HepG2 (cell line): ENCODE measurements around the gene WSCD1. TPM values are rescaled to one million over a fixed set of nuclear protein-coding genes. Genes with fewer than 3 reads are reported as not detected.

ENCODE experiments used
- ARID5B ChIP-seq: IDR thresholded peaks from 2 replicates; pipeline ENCODE4 v1.4.0; 2020; ENCODE audit warnings: mild to moderate bottlenecking, missing genetic modification reagents
- CTCF ChIP-seq: sonication (generic); formaldehyde crosslinking; IDR thresholded peaks from 2 replicates; pipeline ENCODE4 v1.5.0; 2020; ENCODE audit warnings: mild to moderate bottlenecking, missing genetic modification reagents, moderate library complexity
- DNMT3B ChIP-seq: conservative IDR thresholded peaks from 2 replicates; pipeline ENCODE4 v1.6.1; 2016; ENCODE audit warnings: missing biosample characterization, control low read depth
- MED1 ChIP-seq: sonication (generic); formaldehyde crosslinking; IDR thresholded peaks from 2 replicates; pipeline ENCODE4 v1.4.0; 2020; ENCODE audit warnings: missing genetic modification reagents
- ONECUT2 ChIP-seq: sonication (generic); formaldehyde crosslinking; IDR thresholded peaks from 2 replicates; pipeline ENCODE4 v1.4.0; 2020; ENCODE audit warnings: missing genetic modification reagents
- ZMAT3 ChIP-seq: sonication (generic); formaldehyde crosslinking; conservative IDR thresholded peaks from 2 replicates; pipeline ENCODE4 v1.7.0; 2021; ENCODE audit warnings: missing genetic modification reagents
- ZNF460 ChIP-seq: sonication (generic); formaldehyde crosslinking; IDR thresholded peaks from 2 replicates; pipeline ENCODE4 v1.5.1; 2020; ENCODE audit warnings: missing genetic modification reagents, mild to moderate bottlenecking, borderline replicate concordance
- ZNF703 ChIP-seq: sonication (generic); formaldehyde crosslinking; IDR thresholded peaks from 2 replicates; pipeline ENCODE4 v1.5.1; 2020; ENCODE audit warnings: missing genetic modification reagents, mild to moderate bottlenecking, moderate library complexity, borderline replicate concordance
- ZUFSP ChIP-seq: sonication (generic); formaldehyde crosslinking; IDR thresholded peaks from 2 replicates; pipeline ENCODE4 v1.9.0; 2021; ENCODE audit warnings: missing genetic modification reagents, mild to moderate bottlenecking, borderline replicate concordance
- polyA plus RNA-seq, 8 experiments: library from polyadenylated mRNA; depleted of rRNA in 3 of 8; stranded (reverse) in 7 of 8; unstranded in 1 of 8; fragments of >200 nt; fragmentation: Illumina TruSeq in 4 of 8; extraction: Trizol in 4 of 8; gene quantifications; 2 replicates each; pipeline versions ENCODE4 v1.2.1 to v1.2.3, GENCODE V29; 2011 to 2016; ENCODE audit warnings: low read depth in 4 of 8, missing spikeins in 1 of 8, mixed read lengths in 1 of 8; ENCODE audit not compliant: insufficient read depth in 1 of 8
- total RNA-seq, 5 experiments: library from RNA; depleted of rRNA; stranded (reverse); fragments of >200 nt; fragmentation: Illumina TruSeq; extraction: Trizol; gene quantifications; 2 replicates each; pipeline ENCODE4 v1.2.3, GENCODE V29; 2016; ENCODE audit warnings: low read depth in 1 of 5
- TF ChIP-seq, protein P1 (sequence below): sonication (generic); formaldehyde crosslinking; IDR thresholded peaks from 2 replicates; pipeline ENCODE4 v1.4.0; 2020; ENCODE audit warnings: mild to moderate bottlenecking, missing genetic modification reagents

The WSCD1 gene
- total and polyA plus RNA-seq, 2 of the 13 experiments (the other 11 are each of a cell fraction or from before 2014, with no cell fraction given): 0.24 to 2.7 TPM

DNA sequence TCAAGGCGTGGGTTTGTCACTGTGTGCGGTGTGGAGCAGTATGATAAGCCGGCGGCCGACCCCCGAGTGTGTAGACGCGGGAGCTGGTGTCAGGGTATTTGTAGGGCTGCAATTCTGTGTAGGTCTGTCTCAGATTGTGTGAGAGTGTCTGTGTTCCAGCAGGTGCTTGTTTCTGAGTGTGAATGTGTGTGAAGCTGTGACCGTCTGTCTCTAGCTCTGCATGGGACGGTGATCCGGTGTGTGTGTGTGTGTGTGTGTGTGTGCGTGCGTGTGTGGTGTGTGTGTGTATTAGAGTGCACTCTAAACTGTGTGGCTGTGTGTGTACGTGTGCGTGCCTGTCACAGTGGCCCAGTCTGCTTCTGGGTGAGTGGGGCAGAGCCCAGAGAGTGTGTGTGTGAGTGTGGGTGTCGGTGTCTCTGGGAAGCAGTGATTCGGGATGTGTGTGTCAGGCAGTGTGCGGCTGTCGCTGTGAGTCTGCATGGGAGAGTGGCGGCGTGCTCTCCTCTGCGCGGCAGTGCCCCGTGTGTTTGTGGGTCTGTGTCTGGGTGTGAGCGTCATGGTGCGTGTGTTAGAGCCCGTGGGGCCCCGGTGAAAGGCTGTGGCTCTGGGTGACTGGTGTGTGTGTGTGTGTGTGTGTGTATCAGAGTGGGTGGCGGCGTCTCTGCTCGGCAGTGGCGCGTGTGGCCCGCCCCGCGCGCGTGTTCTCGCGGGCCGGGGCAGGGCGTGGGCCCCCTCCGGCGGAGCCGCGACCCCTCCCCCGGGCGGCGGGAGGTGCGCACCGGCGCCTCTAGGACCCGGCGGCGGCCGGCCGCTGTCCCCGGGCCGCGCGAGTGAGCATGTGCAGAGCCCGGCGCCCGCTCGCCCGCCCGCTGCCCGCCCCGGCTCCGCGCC is at the start of gene WSCD1 (continued):
- TF ChIP-seq, protein P1, sequence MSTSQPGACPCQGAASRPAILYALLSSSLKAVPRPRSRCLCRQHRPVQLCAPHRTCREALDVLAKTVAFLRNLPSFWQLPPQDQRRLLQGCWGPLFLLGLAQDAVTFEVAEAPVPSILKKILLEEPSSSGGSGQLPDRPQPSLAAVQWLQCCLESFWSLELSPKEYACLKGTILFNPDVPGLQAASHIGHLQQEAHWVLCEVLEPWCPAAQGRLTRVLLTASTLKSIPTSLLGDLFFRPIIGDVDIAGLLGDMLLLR (CRISPR knock-in tag): no peak
- no peak for TF ChIP-seq ARID5B (CRISPR knock-in tag)
- no peak for TF ChIP-seq MED1 (CRISPR knock-in tag)
- TF ChIP-seq ONECUT2 (CRISPR knock-in tag): no peak
- no peak for TF ChIP-seq DNMT3B (CRISPR knock-in tag)
- TF ChIP-seq ZUFSP (CRISPR knock-in tag): no peak
- no peak for TF ChIP-seq ZNF460 (CRISPR knock-in tag)
- no peak for TF ChIP-seq ZNF703 (CRISPR knock-in tag)
- no peak for TF ChIP-seq ZMAT3 (CRISPR knock-in tag)
- no peak for TF ChIP-seq CTCF (CRISPR knock-in tag)
